ENCODE data around the gene PREB.

Gene PREB

GRCh38 chr2:27160191-27160590, 25.8 kb upstream of the PREB start:
- Histone ChIP-seq H3K4me2 (ENCODE audit: low read depth, low read length, poor library complexity, severe bottlenecking) (no peak overlapping the region), H3F3A (ENCODE audit: low read depth) (no peaks in the 10 kb centered on the region), H2AFZ (ENCODE audit: low read length) (no peak overlapping the region), H3K9me3 (ENCODE audit: insufficient read depth, low read depth, low read length) (no peaks in the 10 kb centered on the region), H3K4me3 (ENCODE audit: low read length, poor library complexity, severe bottlenecking) (no peak overlapping the region), H4K20me1 (ENCODE audit: insufficient read depth, low read length, poor library complexity, severe bottlenecking) (no peaks in the 10 kb centered on the region), H3K79me2 (ENCODE audit: insufficient read depth, low read length) (no peaks in the 10 kb centered on the region), H3K36me3 (ENCODE audit: insufficient read depth, low read length) (no peaks in the 10 kb centered on the region), H3K27me3 (ENCODE audit: insufficient read depth, low read length, poor library complexity, severe bottlenecking) (no peaks in the 10 kb centered on the region), H3K9me2 (replicated peaks; ENCODE audit: low read depth, low read length) (no peaks in the 10 kb centered on the region), H3K4me1 (ENCODE audit: insufficient read depth, low read length, poor library complexity, severe bottlenecking) (no peaks in the 10 kb centered on the region), H3K9ac (ENCODE audit: low read depth, low read length, poor library complexity, severe bottlenecking) (no peak overlapping the region)
- TF ChIP-seq EZH2phosphoT487 (IDR thresholded peaks at IDR 0.05; ENCODE audit: borderline replicate concordance) = no peak
- TF ChIP-seq CTCF (conservative IDR thresholded peaks at IDR 0.05; ENCODE audit: low read length) = no peak

GRCh38 chr2:27159271-27159670, 24.8 kb upstream of the PREB start:
- H3K4me3 ChIP-seq (ENCODE audit: low read length, poor library complexity, severe bottlenecking) = no peak overlapping the region
- H2AFZ ChIP-seq (ENCODE audit: low read length) = no peak overlapping the region
- no peaks in the 10 kb centered on the region for H3K27me3 ChIP-seq (ENCODE audit: insufficient read depth, low read length, poor library complexity, severe bottlenecking)
- H3K79me2 ChIP-seq (ENCODE audit: insufficient read depth, low read length) = no peaks in the 10 kb centered on the region
- H3F3A ChIP-seq (ENCODE audit: low read depth) = no peaks in the 10 kb centered on the region
- H3K9ac ChIP-seq (ENCODE audit: low read depth, low read length, poor library complexity, severe bottlenecking) = no peak overlapping the region
- H3K9me2 ChIP-seq (replicated peaks; ENCODE audit: low read depth, low read length) = no peaks in the 10 kb centered on the region
- H3K4me1 ChIP-seq (ENCODE audit: insufficient read depth, low read length, poor library complexity, severe bottlenecking) = no peaks in the 10 kb centered on the region
- no peaks in the 10 kb centered on the region for H3K36me3 ChIP-seq (ENCODE audit: insufficient read depth, low read length)
- TF ChIP-seq EZH2phosphoT487 (IDR thresholded peaks at IDR 0.05; ENCODE audit: borderline replicate concordance) (no peak), CTCF (conservative IDR thresholded peaks at IDR 0.05; ENCODE audit: low read length) (no peak)
- no peak overlapping the region for H3K4me2 ChIP-seq (ENCODE audit: low read depth, low read length, poor library complexity, severe bottlenecking)
- H3K9me3 ChIP-seq (ENCODE audit: insufficient read depth, low read depth, low read length) = no peaks in the 10 kb centered on the region
- no peaks in the 10 kb centered on the region for H4K20me1 ChIP-seq (ENCODE audit: insufficient read depth, low read length, poor library complexity, severe bottlenecking)

GRCh38 chr2:27158468-27158867, 24.0 kb upstream of the PREB start:
- H3K79me2 ChIP-seq (ENCODE audit: insufficient read depth, low read length) = no peaks in the 10 kb centered on the region

More at GRCh38 chr2:27158468-27158867, 24.0 kb upstream of the PREB start:
- H3K36me3 ChIP-seq (ENCODE audit: insufficient read depth, low read length) = no peaks in the 10 kb centered on the region
- no peak overlapping the region for H3K4me2 ChIP-seq (ENCODE audit: low read depth, low read length, poor library complexity, severe bottlenecking)
- TF ChIP-seq EZH2phosphoT487 (IDR thresholded peaks at IDR 0.05; ENCODE audit: borderline replicate concordance) (no peak), CTCF (conservative IDR thresholded peaks at IDR 0.05; ENCODE audit: low read length) (no peak)
- no peaks in the 10 kb centered on the region for H3K9me3 ChIP-seq (ENCODE audit: insufficient read depth, low read depth, low read length)
- H3K9ac ChIP-seq (ENCODE audit: low read depth, low read length, poor library complexity, severe bottlenecking) = no peak overlapping the region
- H3K27me3 ChIP-seq (ENCODE audit: insufficient read depth, low read length, poor library complexity, severe bottlenecking) = no peaks in the 10 kb centered on the region
- no peaks in the 10 kb centered on the region for H3K4me1 ChIP-seq (ENCODE audit: insufficient read depth, low read length, poor library complexity, severe bottlenecking)
- H4K20me1 ChIP-seq (ENCODE audit: insufficient read depth, low read length, poor library complexity, severe bottlenecking) = no peaks in the 10 kb centered on the region
- H3F3A ChIP-seq (ENCODE audit: low read depth) = no peaks in the 10 kb centered on the region
- no peak overlapping the region for H2AFZ ChIP-seq (ENCODE audit: low read length)
- H3K9me2 ChIP-seq (replicated peaks; ENCODE audit: low read depth, low read length) = no peaks in the 10 kb centered on the region
- H3K4me3 ChIP-seq (ENCODE audit: low read length, poor library complexity, severe bottlenecking) = no peak overlapping the region
